GM21825 (cell line): ENCODE data around the gene PPP3CB.

Source experiments
- ATAC-seq: cut with Tn5 transposase; IDR thresholded peaks from one replicate; pipeline ENCODE4 v1.9.1; 2021; ENCODE audit warnings: mild to moderate bottlenecking, moderate library complexity; ENCODE audit not compliant: unreplicated experiment

PPP3CB gene

GRCh38 chr10:73495884-73496674 lies at the start of gene PPP3CB:
Gene PPP3CB, minus strand, starts transcription at chr10:73496024. Its CDS starts 135 bp downstream, at chr10:73495889.
- ATAC-seq, result peak; percentile 44

GRCh38 chr10:73545357-73545756 lies 49.5 kb upstream of the PPP3CB start:
- no peak for ATAC-seq

DNA sequence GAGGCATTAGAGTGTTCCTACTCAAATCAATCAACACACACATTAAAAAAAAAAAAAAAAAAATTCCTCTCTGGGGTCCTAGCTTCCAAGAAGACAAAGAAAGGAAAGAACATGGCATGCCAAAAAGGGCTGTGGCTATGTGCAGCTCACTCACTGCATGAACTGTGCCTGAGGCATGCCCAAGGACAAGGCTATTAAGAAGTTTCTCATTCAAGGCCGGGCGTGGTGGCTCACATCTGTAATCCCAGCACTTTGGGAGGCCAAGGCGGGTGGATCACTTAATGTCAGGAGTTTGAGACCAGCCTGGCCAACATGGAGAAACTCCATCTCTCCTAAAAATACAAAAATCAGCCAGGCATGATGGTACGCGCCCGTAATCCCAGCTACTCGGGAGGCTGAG lies 41.9 kb upstream of the PPP3CB start:
- ATAC-seq, result no peak

GRCh38 chr10:73537288-73537687 lies 41.5 kb upstream of the PPP3CB start:
- ATAC-seq, result no peak

GRCh38 chr10:73534857-73535256 lies 39.0 kb upstream of the PPP3CB start:
- ATAC-seq, result no peak

DNA sequence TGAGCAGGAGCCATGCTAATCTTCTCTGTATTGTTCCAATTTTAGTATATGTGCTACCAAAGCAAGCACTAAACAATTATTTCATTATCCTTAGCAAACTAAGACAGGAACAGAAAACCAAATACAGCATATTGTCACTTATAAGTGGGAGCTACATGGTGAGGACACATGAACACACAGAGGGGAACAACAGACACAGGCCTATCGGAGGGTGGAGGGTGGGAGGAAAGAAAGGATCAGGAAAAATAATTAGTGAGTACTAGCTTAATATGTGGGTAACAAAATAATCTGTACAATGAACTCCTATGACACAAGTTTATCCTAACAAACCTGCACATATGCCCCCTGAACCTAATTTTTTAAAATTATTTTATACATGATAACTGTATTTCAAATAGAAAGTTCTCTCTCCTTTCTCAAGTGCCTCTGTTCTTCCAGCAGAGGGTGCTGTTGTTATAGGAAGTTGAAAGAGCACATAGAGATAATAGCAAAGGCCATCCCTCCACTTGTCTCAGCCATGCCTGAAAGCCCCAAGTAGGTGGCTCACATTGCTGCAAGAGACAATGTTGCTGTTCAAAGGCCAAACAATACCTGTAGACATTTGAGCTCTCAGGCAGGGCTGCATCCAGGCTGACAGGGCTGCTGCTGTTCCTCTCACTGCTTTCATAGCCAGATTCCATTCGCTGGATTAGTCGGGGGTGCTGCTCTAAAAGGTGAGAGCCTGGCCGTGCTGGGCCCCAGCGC lies 33.4 kb upstream of the PPP3CB start:
- no peak for ATAC-seq

DNA sequence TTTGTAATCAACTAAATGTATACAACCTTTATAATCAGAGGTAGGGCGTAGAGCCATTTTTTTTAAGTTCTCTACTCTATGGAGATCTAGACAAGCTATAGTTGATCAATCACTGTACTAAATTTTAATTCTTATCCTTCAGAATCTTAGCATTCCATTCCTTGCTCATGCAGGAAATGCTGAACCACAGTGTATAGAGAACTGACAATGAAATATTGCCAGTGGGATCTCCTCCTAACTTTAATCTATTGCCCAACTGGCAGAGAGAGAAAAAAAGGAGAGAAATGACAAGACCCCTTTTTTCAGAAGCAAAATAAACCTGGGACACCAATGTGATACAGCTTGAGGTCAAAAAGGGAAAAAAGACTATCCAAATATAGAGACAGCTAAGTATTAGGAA lies 26.4 kb upstream of the PPP3CB start:
- ATAC-seq, result no peak

DNA sequence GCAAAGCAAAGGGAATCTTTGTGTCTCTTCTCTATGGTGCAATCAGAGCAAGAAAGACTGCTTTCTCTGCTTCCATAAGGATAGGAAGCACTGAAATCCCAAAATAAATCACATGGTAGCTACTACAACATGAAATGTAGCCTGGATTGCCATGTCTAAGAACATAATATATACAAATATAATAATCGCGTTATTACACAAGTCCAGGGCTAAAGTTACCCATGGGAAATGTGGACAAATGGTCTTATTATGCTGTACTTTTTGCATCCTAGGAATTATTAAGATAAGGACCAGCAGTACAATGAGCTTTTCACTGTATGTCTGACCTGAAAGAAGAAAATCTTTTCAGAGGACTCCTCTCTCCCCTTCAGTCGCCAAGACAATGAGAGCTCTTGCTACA lies 23.5 kb upstream of the PPP3CB start:
- no peak for ATAC-seq

GRCh38 chr10:73517166-73517888 lies 21.5 kb upstream of the PPP3CB start:
- no peak for ATAC-seq

DNA sequence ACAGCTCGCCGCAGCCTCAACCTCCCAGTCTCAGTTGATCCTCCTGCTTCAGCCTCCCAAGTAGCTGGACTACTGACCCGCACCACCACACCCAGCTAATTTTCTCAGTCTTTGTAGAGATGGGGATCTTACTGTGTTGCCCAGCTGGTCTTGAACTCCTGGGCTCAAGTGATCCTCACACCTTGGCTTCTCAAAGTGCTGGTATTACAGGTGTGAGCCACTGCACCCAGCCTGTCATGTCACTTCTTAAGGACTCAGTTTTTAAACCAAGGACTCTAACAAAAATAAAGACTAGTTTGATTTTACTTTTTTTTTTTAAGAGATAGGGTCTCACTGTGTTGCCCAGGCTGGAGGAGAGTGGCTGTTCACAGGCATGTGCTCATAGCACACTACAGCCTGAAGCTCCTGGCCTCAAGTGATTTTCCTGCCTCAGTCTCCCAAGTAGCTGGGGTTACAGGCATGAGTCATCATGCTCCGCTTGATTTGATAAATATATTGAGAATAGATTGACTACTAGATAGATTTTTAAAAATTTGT lies 16.5 kb upstream of the PPP3CB start:
- no peak for ATAC-seq

GRCh38 chr10:73509695-73510094 lies 13.9 kb upstream of the PPP3CB start:
- no peak for ATAC-seq

GRCh38 chr10:73506491-73506890 lies 10.7 kb upstream of the PPP3CB start:
- no peak for ATAC-seq

DNA sequence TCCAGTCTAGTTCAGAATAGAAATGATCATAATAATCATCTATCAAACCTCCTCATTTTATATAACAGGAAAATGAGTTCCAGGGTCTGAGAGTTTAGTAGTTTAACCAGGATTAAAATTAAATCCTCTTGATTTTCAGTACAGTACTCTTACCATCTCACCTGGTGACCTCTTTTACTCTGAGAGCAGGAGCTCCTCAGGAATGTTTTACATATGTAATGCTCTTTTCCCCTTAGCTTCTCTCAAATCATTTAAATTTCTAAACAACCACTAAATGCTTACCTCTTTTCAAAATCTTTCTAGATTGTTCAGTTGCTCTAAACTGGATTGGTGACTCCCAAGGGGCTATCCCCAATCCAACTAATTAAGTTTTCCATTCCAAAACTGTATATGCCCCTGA lies 10.2 kb upstream of the PPP3CB start:
- ATAC-seq, result no peak

GRCh38 chr10:73503037-73503436 lies 7.2 kb upstream of the PPP3CB start:
- no peak for ATAC-seq

DNA sequence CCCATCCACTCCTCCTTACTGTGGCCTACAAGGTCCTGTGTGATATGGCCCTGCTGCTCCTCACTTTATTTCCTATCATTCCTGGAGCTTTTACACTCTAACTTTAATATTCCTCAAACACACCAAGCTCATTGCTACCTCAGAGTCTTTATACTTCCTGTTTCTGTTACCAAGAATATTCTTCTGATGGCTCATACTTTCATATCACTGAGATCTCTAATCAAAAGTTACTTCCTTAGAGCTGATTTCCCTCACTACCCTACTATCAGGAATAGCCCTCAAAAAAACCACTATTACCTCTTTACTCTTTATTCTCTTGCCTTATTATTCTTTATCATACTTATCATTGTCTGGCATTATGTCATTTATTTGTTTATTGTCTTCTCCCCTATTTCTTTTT lies 5.8 kb upstream of the PPP3CB start:
- ATAC-seq, result no peak

GRCh38 chr10:73497623-73498022 lies 1.8 kb upstream of the PPP3CB start:
- no peak for ATAC-seq

DNA sequence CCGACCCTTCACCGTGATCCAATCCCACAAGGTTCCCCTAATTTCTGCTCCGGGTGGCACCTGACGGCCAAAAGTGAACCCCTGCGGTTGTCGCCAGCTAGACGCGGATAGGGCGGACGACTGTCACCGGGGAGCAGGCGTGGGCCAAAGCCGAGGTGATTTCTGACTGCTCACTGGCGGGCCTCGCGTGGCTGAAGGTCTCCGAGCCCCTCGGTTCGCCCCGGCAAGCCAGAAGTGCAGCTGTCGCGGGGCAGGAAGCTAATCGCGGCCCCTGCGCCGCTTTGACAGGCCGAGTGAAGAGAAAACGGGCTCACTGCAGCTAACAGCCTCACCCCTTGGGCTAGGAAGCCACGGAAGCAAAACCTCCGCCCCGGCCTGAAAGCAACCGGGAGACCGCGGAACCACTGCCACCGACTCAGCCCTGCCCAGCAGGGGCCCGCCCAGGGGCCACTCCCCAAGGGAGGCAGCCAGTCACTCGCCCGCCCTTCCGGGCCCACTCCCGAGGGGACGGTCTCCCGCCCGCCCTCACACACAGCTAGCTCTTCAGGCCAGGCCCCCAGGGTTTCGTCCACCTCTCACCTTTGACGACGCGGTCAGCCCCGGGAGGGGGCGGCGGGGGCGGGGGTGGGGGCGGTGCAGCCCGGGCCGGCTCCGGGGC lies 469 bp downstream of the PPP3CB start:
- ATAC-seq, result peak; percentile 90

DNA sequence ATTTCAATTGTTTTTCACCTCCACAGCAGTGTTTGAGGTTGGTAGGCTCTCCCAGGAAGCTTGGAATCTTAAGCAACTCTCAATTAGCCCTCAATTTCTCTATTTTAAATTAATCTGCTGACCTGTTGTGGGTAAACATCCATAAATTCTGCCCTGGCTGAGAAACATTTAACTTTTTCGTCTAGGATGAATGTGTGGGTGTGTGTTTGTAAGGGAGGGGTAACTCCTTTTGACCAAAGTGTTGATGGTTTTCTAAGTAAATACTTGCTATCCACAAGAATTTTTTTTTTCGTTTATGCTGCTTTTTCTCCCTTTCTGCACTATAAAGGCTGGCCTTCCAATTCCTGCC lies 973 bp downstream of the PPP3CB start:
- no peak for ATAC-seq

- ATAC-seq, result no peak
These were observed 1.6 kb downstream of the PPP3CB start for GRCh38 chr10:73494213-73494612.

GRCh38 chr10:73493781-73494180 lies 2.0 kb downstream of the PPP3CB start:
- no peak for ATAC-seq

DNA sequence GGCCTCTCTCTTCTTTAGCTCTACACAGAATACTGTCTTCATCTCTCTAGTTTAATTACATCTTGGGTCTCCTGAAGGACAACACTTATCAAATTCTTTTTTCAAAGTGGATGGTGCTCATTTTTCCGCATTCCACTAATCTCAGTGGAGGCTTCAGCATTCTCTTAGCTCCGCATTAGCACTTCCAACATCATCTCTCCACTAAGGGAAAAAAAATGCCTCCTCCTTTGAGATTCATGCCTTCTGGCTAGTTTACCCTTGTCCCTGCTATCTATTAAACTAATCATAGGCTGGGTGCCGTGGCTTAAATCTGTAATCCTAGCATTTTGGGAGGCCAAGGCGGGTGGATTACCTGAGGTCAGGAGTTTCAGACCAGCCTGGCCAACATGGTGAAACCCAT lies 9.2 kb downstream of the PPP3CB start:
- no peak for ATAC-seq
